ENCODE results near the gene CSNK1G2.

CSNK1G2 gene

DNA sequence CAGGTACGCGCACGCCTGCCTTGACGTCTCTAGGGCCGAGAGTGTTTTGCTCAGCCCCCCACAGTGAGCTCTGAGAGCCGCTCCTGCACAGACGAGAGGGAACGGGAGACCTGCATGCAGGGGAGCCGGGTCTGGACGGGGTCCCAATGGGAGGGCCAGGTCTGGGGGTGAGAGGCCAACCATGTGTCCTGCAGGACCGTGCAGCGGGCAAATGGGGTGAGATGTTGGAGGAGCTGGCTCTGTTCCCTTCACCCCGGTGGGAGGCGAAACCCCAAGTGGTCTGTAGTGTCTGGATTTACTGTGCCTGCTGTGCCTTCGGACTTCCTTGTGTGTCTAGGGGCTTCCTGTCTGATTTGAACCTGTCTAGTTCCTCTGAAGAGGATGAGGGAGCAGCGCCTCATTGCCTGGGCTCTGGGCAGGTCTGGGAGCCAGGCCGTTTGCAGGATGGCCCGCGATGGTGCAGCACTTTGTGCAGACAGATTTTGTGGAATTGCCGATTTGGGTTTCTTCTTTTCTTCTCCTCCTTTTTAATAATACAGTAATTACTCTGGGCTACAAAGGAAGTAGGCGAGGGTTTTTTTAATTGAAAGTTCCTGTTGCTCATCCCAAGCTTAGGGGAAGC, 2.1 kb downstream of the CSNK1G2 start:
- no peak for DNase-seq (ENCODE audit: low spot score)
- H3K27ac ChIP-seq: peak overlapping the region; percentile 61 to 98
- H3K4me3 ChIP-seq: peak overlapping the region; percentile 82
- TF ChIP-seq, protein P1, sequence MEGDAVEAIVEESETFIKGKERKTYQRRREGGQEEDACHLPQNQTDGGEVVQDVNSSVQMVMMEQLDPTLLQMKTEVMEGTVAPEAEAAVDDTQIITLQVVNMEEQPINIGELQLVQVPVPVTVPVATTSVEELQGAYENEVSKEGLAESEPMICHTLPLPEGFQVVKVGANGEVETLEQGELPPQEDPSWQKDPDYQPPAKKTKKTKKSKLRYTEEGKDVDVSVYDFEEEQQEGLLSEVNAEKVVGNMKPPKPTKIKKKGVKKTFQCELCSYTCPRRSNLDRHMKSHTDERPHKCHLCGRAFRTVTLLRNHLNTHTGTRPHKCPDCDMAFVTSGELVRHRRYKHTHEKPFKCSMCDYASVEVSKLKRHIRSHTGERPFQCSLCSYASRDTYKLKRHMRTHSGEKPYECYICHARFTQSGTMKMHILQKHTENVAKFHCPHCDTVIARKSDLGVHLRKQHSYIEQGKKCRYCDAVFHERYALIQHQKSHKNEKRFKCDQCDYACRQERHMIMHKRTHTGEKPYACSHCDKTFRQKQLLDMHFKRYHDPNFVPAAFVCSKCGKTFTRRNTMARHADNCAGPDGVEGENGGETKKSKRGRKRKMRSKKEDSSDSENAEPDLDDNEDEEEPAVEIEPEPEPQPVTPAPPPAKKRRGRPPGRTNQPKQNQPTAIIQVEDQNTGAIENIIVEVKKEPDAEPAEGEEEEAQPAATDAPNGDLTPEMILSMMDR (IDR thresholded peaks at IDR 0.05): no peak

DNA sequence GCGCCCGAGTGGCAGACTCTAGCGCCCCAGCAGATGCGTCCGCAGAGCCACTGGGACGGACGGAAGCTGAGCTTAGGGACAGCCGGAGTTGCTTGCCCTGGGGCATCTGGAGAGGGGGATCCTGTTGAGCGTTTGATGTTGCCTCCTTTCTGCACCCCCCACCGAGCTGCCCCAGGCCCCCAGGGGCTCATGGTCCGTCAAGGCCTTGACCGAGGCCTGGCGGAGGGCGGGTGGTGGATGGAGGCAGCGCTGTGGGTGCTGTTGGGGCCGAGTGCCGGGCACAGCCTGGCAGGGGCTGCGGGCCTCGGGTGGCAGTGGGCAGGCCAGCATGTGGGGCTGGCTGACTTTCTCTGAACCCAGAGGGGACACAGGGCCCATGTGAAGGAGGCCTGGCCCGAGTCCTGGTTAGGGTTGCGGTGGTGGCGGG, 2.7 kb downstream of the CSNK1G2 start:
- Histone ChIP-seq H3K4me3 (no peak overlapping the region), H3K27ac (no peak overlapping the region)
- TF ChIP-seq, protein P1 (IDR thresholded peaks at IDR 0.05): no peak
- DNase-seq (ENCODE audit: low spot score): no peak

DNA sequence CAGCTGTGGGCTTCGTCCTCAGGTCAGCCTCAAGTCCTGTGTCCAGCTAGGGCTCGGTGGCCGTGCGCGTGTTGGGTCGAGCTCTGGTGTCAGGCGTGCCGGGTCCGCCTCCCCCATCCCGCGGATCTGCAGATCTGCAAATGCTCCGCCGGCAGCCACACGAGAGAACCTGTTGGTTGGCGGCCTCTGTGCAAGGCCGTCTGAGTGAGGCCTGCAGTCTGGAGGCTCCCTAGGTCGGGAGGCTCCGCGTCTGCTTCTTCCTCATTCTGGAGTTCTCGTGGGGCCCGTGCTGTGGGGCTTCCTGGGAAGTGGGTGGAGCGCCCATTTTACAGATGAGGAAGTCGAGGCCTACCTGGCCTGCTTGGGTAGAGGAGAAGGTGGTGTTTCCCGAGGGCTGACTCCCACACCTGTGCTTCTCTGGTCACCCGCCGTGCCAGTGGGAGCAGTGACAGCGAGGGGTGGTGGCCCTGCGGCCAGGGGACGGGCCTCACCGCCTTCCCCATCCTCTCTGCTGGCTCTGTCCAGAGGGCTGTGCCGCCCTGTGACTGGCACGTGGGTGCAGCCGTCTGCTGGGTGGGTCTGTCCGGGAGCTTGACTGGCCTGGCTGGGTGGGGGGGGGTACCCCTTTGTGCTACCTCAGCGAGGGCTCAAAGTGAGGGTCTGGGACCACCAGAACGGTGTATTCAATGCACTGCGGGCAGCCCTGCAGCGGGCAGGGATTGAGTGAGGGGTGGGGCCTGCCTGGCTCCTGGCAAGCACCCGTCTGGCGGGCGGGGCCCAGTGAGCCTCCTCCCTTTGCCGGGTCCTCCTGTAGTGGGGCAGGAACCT, 3.3 kb downstream of the CSNK1G2 start:
- TF ChIP-seq, protein P1 (IDR thresholded peaks at IDR 0.05): no peak
- Histone ChIP-seq H3K4me3 (no peak overlapping the region), H3K27ac (no peak overlapping the region)
- DNase-seq (ENCODE audit: low spot score): no peak

DNA sequence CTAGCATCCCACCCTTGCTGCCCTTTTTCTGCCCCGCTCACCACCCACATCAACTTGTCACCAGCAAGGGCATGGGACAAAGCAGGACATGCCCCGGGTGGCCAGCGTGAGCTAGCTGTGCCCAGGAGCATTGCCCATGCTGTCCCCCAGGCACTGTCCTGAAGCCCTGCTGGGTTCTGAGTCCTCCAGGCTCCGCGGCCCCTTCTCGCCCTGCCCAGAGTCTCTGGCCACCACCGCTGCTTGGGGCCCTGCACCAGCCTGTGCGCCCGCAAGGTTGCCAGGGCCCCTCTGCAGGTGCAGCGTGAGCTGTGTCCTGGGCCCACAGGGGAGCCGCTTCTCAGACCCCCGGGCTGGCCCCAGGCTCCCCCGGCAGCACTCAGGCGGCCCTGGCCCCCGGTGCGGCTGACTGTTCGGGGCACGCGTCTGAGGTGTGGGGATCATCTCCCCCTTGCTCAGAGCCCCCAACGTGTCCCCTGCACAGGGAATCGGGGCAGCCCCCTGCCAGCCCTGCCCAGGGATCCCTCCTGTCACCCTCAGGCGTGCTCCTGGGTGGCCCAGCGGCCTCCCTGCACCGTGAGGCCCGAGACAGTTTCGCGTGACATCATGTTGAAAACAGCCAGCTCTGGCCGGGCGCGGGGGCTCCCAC, 4.1 kb downstream of the CSNK1G2 start:
- no peak for DNase-seq (ENCODE audit: low spot score)
- TF ChIP-seq, protein P1 (IDR thresholded peaks at IDR 0.05): no peak
- H3K4me3 ChIP-seq: no peak overlapping the region
- no peak overlapping the region for H3K27ac ChIP-seq

DNA sequence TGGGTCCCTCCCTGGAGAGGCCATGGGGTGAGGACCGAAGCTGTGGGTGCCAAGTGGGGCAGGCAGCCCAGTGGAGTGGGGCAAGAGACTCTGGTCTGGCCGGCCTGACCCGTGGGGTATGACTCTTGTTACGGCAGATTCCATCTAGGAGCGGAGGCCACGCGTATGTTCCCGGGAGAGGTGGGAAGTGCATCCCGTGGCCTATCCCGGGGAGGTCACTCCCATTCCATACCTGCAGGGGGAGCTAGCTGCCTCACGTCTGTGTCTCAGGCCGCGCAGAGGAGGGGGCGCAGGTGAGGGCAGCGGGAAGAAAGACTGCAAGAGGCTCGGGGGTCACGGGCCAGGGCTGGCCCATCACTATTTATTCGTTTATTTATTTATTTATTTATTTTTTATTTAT, 4.9 kb downstream of the CSNK1G2 start:
- DNase-seq (ENCODE audit: low spot score): no peak
- TF ChIP-seq, protein P1 (IDR thresholded peaks at IDR 0.05): no peak
- Histone ChIP-seq H3K27ac (no peak overlapping the region), H3K4me3 (no peak overlapping the region)

DNA sequence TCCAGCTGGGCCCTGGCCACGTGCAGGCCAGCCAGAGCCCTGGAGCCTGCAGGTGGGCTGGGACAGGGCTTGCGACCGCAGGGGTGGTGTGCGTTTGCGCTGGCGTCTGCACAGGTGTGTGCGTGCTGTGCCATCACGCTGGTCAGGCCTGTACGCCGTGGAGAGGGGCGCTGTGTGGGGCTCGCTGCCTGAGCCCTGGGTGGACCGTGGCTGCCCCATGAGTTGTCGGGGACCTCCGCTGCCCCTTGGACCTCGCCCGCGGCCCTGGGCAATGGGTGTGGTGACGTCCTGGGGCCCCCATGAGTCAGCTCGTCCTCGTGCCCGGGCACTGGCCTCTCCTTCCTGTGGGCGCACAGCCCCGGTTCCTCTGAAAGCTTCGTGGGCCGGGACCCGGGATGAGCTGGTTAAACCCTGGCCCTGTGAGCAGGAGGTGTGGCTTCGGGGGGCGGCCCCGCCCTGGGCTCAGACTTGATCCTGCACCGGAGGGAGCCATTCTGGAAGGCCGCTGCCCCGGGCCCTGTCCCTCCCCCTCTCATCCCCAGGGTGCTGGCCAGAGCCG, 6.8 kb downstream of the CSNK1G2 start:
- Histone ChIP-seq H3K27ac (no peak overlapping the region), H3K4me3 (no peak overlapping the region)
- TF ChIP-seq, protein P1 (IDR thresholded peaks at IDR 0.05): no peak
- DNase-seq (ENCODE audit: low spot score): no peak

Measured in coronary artery (tissue), 2 donors.